ENCODE data around the gene ASB10.

ASB10 gene

GRCh38 chr7:151186640-151187408, at the start of gene ASB10:
ASB10 (minus strand) TSS chr7:151187250; CDS start chr7:151187130, 120 bp downstream.
- no peak for DNase-seq

- no peak for DNase-seq
These were observed 49.4 kb upstream of the ASB10 start for GRCh38 chr7:151236406-151236805.

GRCh38 chr7:151235091-151235787, 48.2 kb upstream of the ASB10 start:
- no peak for DNase-seq

GRCh38 chr7:151233804-151234203, 46.8 kb upstream of the ASB10 start:
- DNase-seq: no peak

GRCh38 chr7:151232917-151233701, 46.1 kb upstream of the ASB10 start:
- peak; percentile 76 for DNase-seq

GRCh38 chr7:151232091-151232916, 45.3 kb upstream of the ASB10 start, which contains the start of gene CHPF2:
CHPF2 (plus strand) TSS chr7:151232483; CDS start chr7:151234012, 1,529 bp downstream.
- DNase-seq: peak; percentile 88

- no peak for DNase-seq
These were observed 44.0 kb upstream of the ASB10 start for GRCh38 chr7:151231080-151231479.

- DNase-seq: no peak
These were observed 42.2 kb upstream of the ASB10 start for GRCh38 chr7:151229249-151229648.

GRCh38 chr7:151228024-151228866, 41.2 kb upstream of the ASB10 start:
- no peak for DNase-seq

GRCh38 chr7:151226875-151227782, 40.1 kb upstream of the ASB10 start, which contains the start of gene ABCF2:
ABCF2 (minus strand) TSS chr7:151227205; CDS start chr7:151226458, 747 bp downstream.
- peak; percentile 99 for DNase-seq

GRCh38 chr7:151226560-151226874, 39.5 kb upstream of the ASB10 start:
- no peak for DNase-seq

- no peak for DNase-seq
These were observed 39.0 kb upstream of the ASB10 start for GRCh38 chr7:151225948-151226510.

- no peak for DNase-seq
These were observed 36.7 kb upstream of the ASB10 start for GRCh38 chr7:151223728-151224127.

GRCh38 chr7:151218170-151218569, 31.1 kb upstream of the ASB10 start:
- DNase-seq: no peak

GRCh38 chr7:151215396-151215795, 28.3 kb upstream of the ASB10 start:
- no peak for DNase-seq

GRCh38 chr7:151213826-151214225, 26.8 kb upstream of the ASB10 start:
- DNase-seq: no peak

GRCh38 chr7:151212626-151213025, 25.6 kb upstream of the ASB10 start:
- DNase-seq: no peak

GRCh38 chr7:151211155-151211772, 24.2 kb upstream of the ASB10 start:
- no peak for DNase-seq

- no peak for DNase-seq
These were observed 23.2 kb upstream of the ASB10 start, which contains the start of gene H2BK1 for GRCh38 chr7:151210087-151210854. H2BK1 (minus strand) TSS chr7:151210488; CDS start chr7:151210318, 170 bp downstream.
